ENCODE results near the gene RIBC2.

GRCh38 chr22:45442116-45442515 lies 28.6 kb downstream of the RIBC2 start:
- TF ChIP-seq, protein P1, sequence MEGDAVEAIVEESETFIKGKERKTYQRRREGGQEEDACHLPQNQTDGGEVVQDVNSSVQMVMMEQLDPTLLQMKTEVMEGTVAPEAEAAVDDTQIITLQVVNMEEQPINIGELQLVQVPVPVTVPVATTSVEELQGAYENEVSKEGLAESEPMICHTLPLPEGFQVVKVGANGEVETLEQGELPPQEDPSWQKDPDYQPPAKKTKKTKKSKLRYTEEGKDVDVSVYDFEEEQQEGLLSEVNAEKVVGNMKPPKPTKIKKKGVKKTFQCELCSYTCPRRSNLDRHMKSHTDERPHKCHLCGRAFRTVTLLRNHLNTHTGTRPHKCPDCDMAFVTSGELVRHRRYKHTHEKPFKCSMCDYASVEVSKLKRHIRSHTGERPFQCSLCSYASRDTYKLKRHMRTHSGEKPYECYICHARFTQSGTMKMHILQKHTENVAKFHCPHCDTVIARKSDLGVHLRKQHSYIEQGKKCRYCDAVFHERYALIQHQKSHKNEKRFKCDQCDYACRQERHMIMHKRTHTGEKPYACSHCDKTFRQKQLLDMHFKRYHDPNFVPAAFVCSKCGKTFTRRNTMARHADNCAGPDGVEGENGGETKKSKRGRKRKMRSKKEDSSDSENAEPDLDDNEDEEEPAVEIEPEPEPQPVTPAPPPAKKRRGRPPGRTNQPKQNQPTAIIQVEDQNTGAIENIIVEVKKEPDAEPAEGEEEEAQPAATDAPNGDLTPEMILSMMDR (IDR thresholded peaks at IDR 0.05; ENCODE audit: low read length): no peak
- TF ChIP-seq EZH2 (IDR thresholded peaks at IDR 0.05; ENCODE audit: borderline replicate concordance, low read length): no peak

All from OCI-LY1 (cell line).